Measurements from ENCODE around the gene TRIO.

TRIO gene

GRCh38 chr5:14266171-14266570 is 123.0 kb downstream of the TRIO start:
- Histone ChIP-seq H3K27me3 (no peaks in the 10 kb centered on the region), H3K27ac (no peak overlapping the region), H3K9me3 (no peaks in the 10 kb centered on the region), H3K36me3 (no peaks in the 10 kb centered on the region), H3K4me1 (ENCODE audit: control insufficient read depth in 1 of 2, insufficient read depth in 1 of 2, low read depth in 1 of 2, low read length in 1 of 2) (peaks cover 5 to 8% of the 10 kb centered on the region in 2 experiments), H3K4me3 (ENCODE audit: low read depth in 1 of 2, low read length in 1 of 2) (no peak overlapping the region)
- TF ChIP-seq, protein P1, sequence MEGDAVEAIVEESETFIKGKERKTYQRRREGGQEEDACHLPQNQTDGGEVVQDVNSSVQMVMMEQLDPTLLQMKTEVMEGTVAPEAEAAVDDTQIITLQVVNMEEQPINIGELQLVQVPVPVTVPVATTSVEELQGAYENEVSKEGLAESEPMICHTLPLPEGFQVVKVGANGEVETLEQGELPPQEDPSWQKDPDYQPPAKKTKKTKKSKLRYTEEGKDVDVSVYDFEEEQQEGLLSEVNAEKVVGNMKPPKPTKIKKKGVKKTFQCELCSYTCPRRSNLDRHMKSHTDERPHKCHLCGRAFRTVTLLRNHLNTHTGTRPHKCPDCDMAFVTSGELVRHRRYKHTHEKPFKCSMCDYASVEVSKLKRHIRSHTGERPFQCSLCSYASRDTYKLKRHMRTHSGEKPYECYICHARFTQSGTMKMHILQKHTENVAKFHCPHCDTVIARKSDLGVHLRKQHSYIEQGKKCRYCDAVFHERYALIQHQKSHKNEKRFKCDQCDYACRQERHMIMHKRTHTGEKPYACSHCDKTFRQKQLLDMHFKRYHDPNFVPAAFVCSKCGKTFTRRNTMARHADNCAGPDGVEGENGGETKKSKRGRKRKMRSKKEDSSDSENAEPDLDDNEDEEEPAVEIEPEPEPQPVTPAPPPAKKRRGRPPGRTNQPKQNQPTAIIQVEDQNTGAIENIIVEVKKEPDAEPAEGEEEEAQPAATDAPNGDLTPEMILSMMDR (IDR thresholded peaks at IDR 0.05), result no peak

DNA sequence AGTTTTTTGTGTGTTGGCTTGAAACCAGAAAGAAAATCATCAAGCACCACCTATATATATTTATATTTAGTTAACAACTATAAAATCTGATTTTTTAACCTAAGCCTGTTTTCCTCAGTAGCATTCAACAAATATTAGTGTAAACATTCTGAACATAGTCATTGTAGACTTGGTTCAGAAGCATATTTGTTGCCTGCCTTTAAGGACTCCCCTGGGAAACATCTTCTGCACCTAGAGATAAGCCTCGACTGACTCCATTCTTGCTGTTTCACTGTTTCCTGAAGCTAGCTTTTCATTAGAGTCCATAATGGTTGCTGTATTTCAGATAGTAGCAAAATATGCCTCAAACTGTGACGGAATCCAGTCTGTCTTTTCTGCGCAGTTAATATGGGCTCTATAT is 123.5 kb downstream of the TRIO start:
- no peak overlapping the region for H3K27ac ChIP-seq
- H3K27me3 ChIP-seq, result no peaks in the 10 kb centered on the region
- H3K4me3 ChIP-seq (ENCODE audit: low read depth in 1 of 2, low read length in 1 of 2), result no peak overlapping the region
- H3K4me1 ChIP-seq (ENCODE audit: control insufficient read depth in 1 of 2, insufficient read depth in 1 of 2, low read depth in 1 of 2, low read length in 1 of 2), result peaks cover 5 to 8% of the 10 kb centered on the region in 2 experiments
- TF ChIP-seq, protein P1 (IDR thresholded peaks at IDR 0.05), result no peak
- H3K9me3 ChIP-seq, result no peaks in the 10 kb centered on the region
- H3K36me3 ChIP-seq, result no peaks in the 10 kb centered on the region

DNA sequence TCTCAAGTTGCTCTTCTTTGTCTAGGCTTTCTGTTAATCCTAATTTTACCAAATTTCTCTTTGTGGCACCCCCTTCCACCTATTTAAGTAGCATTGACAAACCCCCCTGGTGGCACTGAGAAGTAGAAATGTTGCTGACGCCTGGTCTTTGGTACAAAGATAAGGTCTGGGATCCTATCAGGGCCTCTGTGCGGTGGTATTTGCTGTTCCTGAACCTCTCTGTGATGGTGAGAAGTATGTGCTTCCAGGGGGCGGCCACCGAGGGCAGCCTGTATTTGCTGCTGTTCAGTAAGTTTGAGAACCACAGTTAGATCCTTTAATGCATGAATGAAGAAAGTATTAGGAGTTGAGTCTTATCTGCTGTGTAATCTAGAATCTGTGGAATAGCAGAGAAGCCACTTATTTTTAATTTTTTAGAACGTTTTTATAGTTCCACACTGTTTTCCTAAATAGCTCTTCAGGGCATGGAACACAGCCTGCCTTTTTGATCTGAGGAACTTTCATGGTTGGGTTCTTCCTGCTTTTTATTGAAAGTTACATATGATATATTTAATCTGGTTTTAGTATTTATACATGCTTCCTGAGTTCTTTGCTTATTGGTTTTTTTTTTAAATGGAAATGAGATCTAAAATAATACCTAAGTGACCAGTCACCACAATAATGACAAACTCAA is 124.2 kb downstream of the TRIO start:
- TF ChIP-seq, protein P1 (IDR thresholded peaks at IDR 0.05), result no peak
- H3K4me1 ChIP-seq (ENCODE audit: control insufficient read depth in 1 of 2, insufficient read depth in 1 of 2, low read depth in 1 of 2, low read length in 1 of 2), result peaks cover 5 to 8% of the 10 kb centered on the region in 2 experiments
- no peak overlapping the region for H3K4me3 ChIP-seq (ENCODE audit: low read depth in 1 of 2, low read length in 1 of 2)
- no peaks in the 10 kb centered on the region for H3K36me3 ChIP-seq
- H3K27ac ChIP-seq, result no peak overlapping the region
- H3K9me3 ChIP-seq, result no peaks in the 10 kb centered on the region
- H3K27me3 ChIP-seq, result no peaks in the 10 kb centered on the region

DNA sequence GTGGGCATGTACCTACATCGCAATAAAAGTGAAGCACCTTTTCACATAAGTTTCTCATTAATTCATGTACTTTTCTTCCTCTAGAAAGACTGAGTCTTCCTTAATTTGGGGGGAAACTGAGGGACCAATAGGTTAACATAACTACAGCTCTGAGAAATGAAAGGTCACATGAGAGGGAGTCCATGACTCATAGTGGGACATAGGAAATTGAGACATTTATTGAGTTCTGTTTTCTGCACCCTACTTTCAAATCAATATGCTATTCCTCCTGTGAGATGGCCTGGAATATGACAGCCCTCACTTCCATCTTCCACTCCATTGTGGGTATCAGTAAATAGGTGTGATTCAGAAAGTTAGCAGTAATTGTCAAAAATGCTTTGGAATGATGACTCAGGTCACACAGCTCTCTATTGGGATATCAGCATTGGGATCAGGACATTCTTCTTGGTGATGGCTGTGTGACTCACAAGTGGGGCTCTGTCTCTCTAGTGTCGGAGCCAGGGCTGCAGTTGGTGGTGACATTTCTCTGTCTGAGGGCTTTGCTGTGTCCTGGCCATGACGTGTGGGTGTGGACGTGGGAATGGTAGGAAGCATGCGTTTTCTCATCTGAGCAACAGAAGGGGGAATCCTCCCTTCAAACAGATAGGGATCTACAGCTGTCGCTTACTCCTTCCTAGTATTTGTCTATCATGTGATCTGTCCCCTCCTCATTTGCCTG is 125.0 kb downstream of the TRIO start:
- Histone ChIP-seq H3K36me3 (no peaks in the 10 kb centered on the region), H3K4me3 (ENCODE audit: low read depth in 1 of 2, low read length in 1 of 2) (no peak overlapping the region), H3K27ac (no peak overlapping the region), H3K4me1 (ENCODE audit: control insufficient read depth in 1 of 2, insufficient read depth in 1 of 2, low read depth in 1 of 2, low read length in 1 of 2) (peaks cover 5 to 8% of the 10 kb centered on the region in 2 experiments), H3K27me3 (no peaks in the 10 kb centered on the region), H3K9me3 (no peaks in the 10 kb centered on the region)
- TF ChIP-seq, protein P1 (IDR thresholded peaks at IDR 0.05), result no peak

DNA sequence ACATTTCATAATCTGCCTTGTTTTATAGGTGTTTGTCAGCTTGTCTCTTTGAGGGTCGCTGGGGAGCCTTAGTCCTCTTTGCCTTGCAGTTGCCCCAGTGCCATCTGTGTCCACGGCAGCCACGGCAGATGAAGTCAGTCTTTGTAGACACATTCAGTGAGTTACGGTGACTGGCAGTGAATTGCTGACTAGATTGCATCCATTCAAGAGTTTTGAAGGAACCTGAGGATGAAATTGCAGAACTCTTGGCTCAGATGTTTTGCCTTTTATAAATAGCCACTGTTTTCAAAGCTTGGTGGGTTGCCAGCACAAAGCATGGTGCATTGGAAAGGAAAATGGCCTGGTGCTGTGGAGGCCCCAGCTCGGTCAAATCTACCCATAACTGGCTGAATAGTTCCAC is 125.6 kb downstream of the TRIO start:
- Histone ChIP-seq H3K36me3 (no peaks in the 10 kb centered on the region), H3K27ac (no peak overlapping the region), H3K4me1 (ENCODE audit: control insufficient read depth in 1 of 2, insufficient read depth in 1 of 2, low read depth in 1 of 2, low read length in 1 of 2) (peaks cover 5 to 8% of the 10 kb centered on the region in 2 experiments), H3K27me3 (no peaks in the 10 kb centered on the region), H3K4me3 (ENCODE audit: low read depth in 1 of 2, low read length in 1 of 2) (no peak overlapping the region), H3K9me3 (no peaks in the 10 kb centered on the region)
- TF ChIP-seq, protein P1 (IDR thresholded peaks at IDR 0.05), result no peak

All from neutrophil (primary cell).